ENCODE data around the gene ZNF155. TPM values are rescaled to one million over a fixed set of nuclear protein-coding genes. Genes with fewer than 3 reads are reported as not detected.
A peak's percentile ranks its signal among the peaks of the same experiment; 100 is the strongest.

Gene ZNF155
- total RNA-seq, 2 donors from 2014 or later: 3.4 to 5.7 TPM

DNA sequence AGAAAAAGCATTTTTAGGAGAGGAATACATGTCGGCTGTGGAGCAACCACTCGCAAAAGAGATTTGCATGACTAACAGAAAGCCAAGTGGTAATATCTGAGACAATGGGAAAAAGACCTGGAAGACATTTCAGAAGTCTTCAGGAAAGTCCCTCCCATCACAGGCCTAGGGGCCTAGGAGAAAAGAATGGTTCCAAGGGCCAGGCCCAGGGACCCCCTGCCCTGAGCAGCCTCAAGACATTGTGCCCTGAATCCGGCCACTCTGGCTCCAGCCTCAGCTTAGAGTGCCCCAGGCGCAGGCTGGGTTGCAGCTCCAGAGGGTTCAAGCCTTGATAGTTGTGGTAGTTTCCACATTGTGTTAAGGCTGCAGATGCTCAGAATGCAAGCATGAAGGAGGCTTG, 23.6 kb upstream of the ZNF155 start:
- DNase-seq (ENCODE audit: low spot score): no peak
- no peaks in the 10 kb centered on the region for H3K4me1 ChIP-seq
- H3K27me3 ChIP-seq: no peaks in the 10 kb centered on the region
- no peak overlapping the region for H3K27ac ChIP-seq
- peaks cover 30% of the 10 kb centered on the region for H3K36me3 ChIP-seq
- peaks cover 23 to 90% of the 10 kb centered on the region in 2 donors for H3K9me3 ChIP-seq
- H3K4me3 ChIP-seq: no peak overlapping the region
- TF ChIP-seq, protein P1, sequence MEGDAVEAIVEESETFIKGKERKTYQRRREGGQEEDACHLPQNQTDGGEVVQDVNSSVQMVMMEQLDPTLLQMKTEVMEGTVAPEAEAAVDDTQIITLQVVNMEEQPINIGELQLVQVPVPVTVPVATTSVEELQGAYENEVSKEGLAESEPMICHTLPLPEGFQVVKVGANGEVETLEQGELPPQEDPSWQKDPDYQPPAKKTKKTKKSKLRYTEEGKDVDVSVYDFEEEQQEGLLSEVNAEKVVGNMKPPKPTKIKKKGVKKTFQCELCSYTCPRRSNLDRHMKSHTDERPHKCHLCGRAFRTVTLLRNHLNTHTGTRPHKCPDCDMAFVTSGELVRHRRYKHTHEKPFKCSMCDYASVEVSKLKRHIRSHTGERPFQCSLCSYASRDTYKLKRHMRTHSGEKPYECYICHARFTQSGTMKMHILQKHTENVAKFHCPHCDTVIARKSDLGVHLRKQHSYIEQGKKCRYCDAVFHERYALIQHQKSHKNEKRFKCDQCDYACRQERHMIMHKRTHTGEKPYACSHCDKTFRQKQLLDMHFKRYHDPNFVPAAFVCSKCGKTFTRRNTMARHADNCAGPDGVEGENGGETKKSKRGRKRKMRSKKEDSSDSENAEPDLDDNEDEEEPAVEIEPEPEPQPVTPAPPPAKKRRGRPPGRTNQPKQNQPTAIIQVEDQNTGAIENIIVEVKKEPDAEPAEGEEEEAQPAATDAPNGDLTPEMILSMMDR (IDR thresholded peaks at IDR 0.05): no peak

GRCh38 chr19:43966079-43966694, 17.8 kb upstream of the ZNF155 start:
- H3K4me3 ChIP-seq: no peak overlapping the region
- TF ChIP-seq, protein P1 (IDR thresholded peaks at IDR 0.05): no peak
- no peaks in the 10 kb centered on the region for H3K27me3 ChIP-seq
- H3K36me3 ChIP-seq: peaks cover 80% of the 10 kb centered on the region
- no peaks in the 10 kb centered on the region for H3K4me1 ChIP-seq
- peaks cover 51 to 99% of the 10 kb centered on the region in 2 donors for H3K9me3 ChIP-seq
- DNase-seq (ENCODE audit: low spot score): no peak
- no peak overlapping the region for H3K27ac ChIP-seq

DNA sequence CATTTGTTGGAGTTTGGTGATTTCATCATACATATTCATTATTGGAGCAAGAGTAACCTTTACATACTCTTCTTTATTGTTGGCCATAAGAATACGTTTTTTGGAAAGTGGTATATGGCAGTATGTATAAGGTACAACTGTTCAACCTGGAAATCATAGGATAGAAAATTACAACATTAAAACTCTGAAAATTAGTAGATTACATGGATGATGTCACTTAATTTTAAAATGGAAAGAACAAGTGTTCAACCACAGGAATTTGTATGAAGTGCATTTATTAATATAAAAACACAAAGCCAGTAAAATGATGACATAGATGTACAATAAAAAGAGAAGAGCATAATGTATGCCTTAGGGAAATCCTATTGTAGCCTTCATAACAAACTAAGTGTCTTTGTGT, 7.3 kb upstream of the ZNF155 start:
- DNase-seq (ENCODE audit: low spot score): no peak
- no peaks in the 10 kb centered on the region for H3K4me1 ChIP-seq
- H3K36me3 ChIP-seq: no peaks in the 10 kb centered on the region
- TF ChIP-seq, protein P1 (IDR thresholded peaks at IDR 0.05): no peak
- H3K27me3 ChIP-seq: no peaks in the 10 kb centered on the region
- H3K27ac ChIP-seq: no peak overlapping the region
- no peak overlapping the region for H3K4me3 ChIP-seq
- H3K9me3 ChIP-seq: peaks cover 6 to 82% of the 10 kb centered on the region in 2 donors

DNA sequence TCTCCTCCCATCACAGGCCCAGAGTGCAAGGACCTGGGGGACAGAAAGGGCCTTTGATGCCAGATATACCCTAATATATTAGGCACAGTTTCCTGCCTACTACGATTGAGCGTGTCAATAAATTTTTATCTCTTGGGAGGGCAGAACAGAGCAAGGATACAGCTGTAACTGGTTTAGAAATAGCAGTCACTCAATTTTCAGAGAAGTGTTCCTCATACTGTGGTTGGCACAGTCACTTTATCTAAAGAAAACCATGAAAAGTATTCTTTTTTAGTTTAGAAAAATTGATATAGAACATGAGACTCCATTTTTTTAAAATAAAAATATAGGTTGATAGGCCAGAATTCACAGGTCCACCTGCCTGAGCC, 460 bp upstream of the ZNF155 start:
- Histone ChIP-seq H3K27ac (peak overlapping the region; percentile 80 to 85), H3K9me3 (peaks cover 0 to 16% of the 10 kb centered on the region in 2 donors), H3K4me1 (peaks cover 0 to 7% of the 10 kb centered on the region in 2 donors), H3K27me3 (no peaks in the 10 kb centered on the region), H3K36me3 (peaks cover 3% of the 10 kb centered on the region), H3K4me3 (peak overlapping the region; percentile 64 to 73)
- TF ChIP-seq, protein P1 (IDR thresholded peaks at IDR 0.05): no peak
- no peak for DNase-seq (ENCODE audit: low spot score)

DNA sequence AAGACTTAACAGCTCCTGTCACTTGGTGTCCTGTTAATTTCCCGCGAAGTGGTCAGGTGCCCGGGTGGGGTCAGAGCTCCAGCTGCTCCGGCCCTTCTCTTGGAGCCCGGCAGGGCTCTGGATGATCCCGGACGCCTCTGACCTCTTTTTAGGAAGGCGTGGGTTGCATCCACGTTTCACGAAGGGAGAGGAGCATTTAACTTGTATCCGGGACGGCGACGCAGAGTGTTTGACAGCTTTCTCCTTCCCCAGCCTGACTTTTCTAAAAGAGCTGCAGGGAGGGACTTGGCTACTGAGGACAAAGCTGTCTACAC, 656 bp downstream of the ZNF155 start:
- Histone ChIP-seq H3K4me3 (peak overlapping the region; percentile 64 to 73), H3K27me3 (no peaks in the 10 kb centered on the region), H3K4me1 (peaks cover 0 to 7% of the 10 kb centered on the region in 2 donors), H3K9me3 (peaks cover 0 to 11% of the 10 kb centered on the region in 2 donors), H3K27ac (peak overlapping the region; percentile 80 to 85), H3K36me3 (peaks cover 14% of the 10 kb centered on the region)
- DNase-seq (ENCODE audit: low spot score): no peak
- TF ChIP-seq, protein P1 (IDR thresholded peaks at IDR 0.05): no peak
